ENCODE results near the gene CHKB. TPM values are rescaled to one million over a fixed set of nuclear protein-coding genes. Genes with fewer than 3 reads are reported as not detected.

The CHKB gene
- total and polyA plus RNA-seq, 10 of the 15 experiments (the other 5 are each of a cell fraction or from before 2014, with no cell fraction given) = 10.0 to 93.9 (median 57.0) TPM

- intact Hi-C loops (cut with micrococcal nuclease; ENCODE audit: unreplicated experiment) (no loop called here), in situ Hi-C loops (cut with MboI) (no loop called here)
- POLR2A ChIA-PET = no interaction called here
- RAD21 ChIA-PET (ENCODE audit: unreplicated experiment) = no interaction called here
- ATAC-seq (no peak), DNase-seq (ENCODE audit: low read depth, low spot score) (no peak), FAIRE-seq (no peak)
- no TSS peak for BruUV-seq (replicated peaks)
- Histone ChIP-seq H3K27ac (ENCODE audit: control insufficient read depth, insufficient read depth) (peak within 1 kb of the TSS; percentile 39), H3K9me3 (replicated peaks; ENCODE audit: control insufficient read depth, insufficient read depth, low read length) (no peaks in the 10 kb centered on the region), H3K4me2 (ENCODE audit: control insufficient read depth, insufficient read depth) (peak within 1 kb of the TSS; percentile 42; the same call in 1 of the 2 replicates), H3K9ac (ENCODE audit: control insufficient read depth, insufficient read depth, low read length) (peak within 1 kb of the TSS; percentile 60), H4K20me1 (ENCODE audit: control insufficient read depth, insufficient read depth) (no peaks in the 10 kb centered on the region), H3K36me3 (ENCODE audit: control insufficient read depth in 2 of 2, insufficient read depth in 2 of 2, low read length in 1 of 2) (peaks cover 4 to 8% of the 10 kb centered on the region in 2 experiments; a peak in 3 of 4 replicates), H2AFZ (ENCODE audit: control insufficient read depth, low read depth, low read length) (no peak within 1 kb of the TSS; the same call in 1 of the 2 replicates), H3K27me3 (replicated peaks in 1 of 2; ENCODE audit: control insufficient read depth in 2 of 2, insufficient read depth in 2 of 2, low read length in 1 of 2) (no peaks in the 10 kb centered on the region), H3K79me2 (ENCODE audit: control insufficient read depth, insufficient read depth, low read length) (peaks cover 14% of the 10 kb centered on the region), H3K4me1 (ENCODE audit: control insufficient read depth, insufficient read depth, low read length) (peaks cover 15% of the 10 kb centered on the region), H3K4me3 (no peak within 1 kb of the TSS)
- SMC1A ChIA-PET (ENCODE audit: uncharacterized antibody, unreplicated experiment) = no interaction called here
- TF ChIP-seq CREB1 (IDR thresholded peaks at IDR 0.05; ENCODE audit: low read depth) = no peak
- TF ChIP-seq MEF2A (IDR thresholded peaks at IDR 0.05; ENCODE audit: insufficient read depth, low read depth, low read length) = peak; percentile 55; the same call in 1 of the 2 replicates
- no peak for TF ChIP-seq CUX1 (IDR thresholded peaks at IDR 0.05; ENCODE audit: insufficient replicate concordance, low read depth, low read length)
- no peak for TF ChIP-seq FOXM1 (IDR thresholded peaks at IDR 0.05; ENCODE audit: low read depth, low read length)
- TF ChIP-seq ETV6 (conservative IDR thresholded peaks at IDR 0.05 in 1 of 2, IDR thresholded peaks at IDR 0.05 in 1 of 2; ENCODE audit: borderline replicate concordance in 1 of 2, low read depth in 1 of 2) = no peak
- TF ChIP-seq RUNX3 (IDR thresholded peaks at IDR 0.05; ENCODE audit: low read length) = peak; percentile 53
- no peak for TF ChIP-seq ZNF217 (IDR thresholded peaks at IDR 0.05)
- TF ChIP-seq KAT2A (conservative IDR thresholded peaks at IDR 0.05; ENCODE audit: control insufficient read depth, low read depth, low read length) = no peak
- TF ChIP-seq EGR1 (IDR thresholded peaks at IDR 0.05; ENCODE audit: borderline replicate concordance in 1 of 2, low read depth in 2 of 2, low read length in 2 of 2) = peak; percentile 20 to 26; a peak in 2 of 3 replicates
- no peak for TF ChIP-seq REST (IDR thresholded peaks at IDR 0.05; ENCODE audit: low read depth, low read length)
- CTCF ChIA-PET = no interaction called here
- 76% methylated on average over 36 of the region's 63 CpGs for WGBS (ENCODE audit: insufficient coverage, insufficient replicate concordance, low lambda C conversion rate, missing lambda C conversion rate)
Measured at GRCh38 chr22:50577987-50578775, 4.5 kb downstream of the CHKB start, which contains the start of gene CPT1B. Gene CPT1B, minus strand, starts transcription at chr22:50578427. Its CDS starts 512 bp downstream, at chr22:50577915.

Data from GM12878 (cell line).